Measurements from ENCODE around the gene RYR3.

The RYR3 gene

DNA sequence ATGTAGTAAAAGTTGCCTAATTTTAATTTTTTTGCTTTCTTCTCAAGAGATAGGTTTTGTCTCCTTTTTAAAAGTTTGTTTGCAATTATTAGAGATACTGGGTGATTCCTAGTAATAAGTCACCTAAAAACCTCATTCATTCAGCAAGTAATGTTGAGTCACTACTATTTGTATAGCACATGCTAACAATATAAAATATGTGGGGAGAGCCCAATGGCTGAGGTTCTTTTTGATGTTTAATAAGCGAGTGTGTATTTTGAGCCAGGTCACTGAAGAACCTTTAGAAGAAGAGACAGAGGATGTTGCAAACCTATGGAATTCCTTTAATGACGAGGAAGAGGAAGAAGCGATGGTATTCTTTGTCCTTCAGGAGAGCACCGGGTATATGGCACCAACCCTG, 533.8 kb downstream of the RYR3 start:
- no peak for DNase-seq

DNA sequence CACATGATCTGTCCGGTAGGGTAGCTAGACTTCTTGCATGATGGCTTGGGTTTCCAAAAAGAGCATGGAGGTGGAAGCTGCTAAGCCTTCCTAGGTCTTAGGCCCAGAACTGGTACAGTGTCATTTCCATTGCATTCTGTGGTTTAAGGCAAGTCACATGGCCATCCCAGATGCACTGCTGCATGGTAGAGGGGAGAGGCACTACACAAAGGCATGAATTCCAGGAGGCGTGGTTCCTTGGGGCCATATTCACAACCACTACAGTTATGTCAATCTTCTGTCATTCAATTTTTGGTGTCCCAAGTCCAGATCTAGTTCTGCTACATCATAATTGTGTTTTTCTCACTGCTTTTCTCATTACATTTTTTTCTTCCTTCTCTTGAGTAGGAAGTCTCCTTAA, 535.4 kb downstream of the RYR3 start:
- no peak for DNase-seq

DNA sequence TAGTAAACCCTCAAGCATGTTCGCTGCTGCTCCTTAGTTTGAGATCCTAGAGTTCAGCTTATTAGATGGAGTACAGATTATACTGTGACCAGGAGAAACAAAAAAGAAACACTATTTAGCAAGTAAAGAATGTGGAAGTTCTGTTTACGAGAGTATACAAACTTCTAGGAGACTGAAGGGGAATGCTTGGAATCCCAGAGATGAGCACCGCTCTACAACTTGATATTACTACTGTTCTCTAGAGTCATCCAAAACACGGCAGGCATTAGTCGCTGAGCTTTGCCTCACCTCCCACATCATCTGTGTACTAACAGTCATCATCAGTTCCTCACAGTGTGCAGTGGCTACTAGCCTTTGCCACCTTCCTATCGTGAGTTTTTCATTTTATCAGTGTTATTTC, 536.1 kb downstream of the RYR3 start:
- DNase-seq = no peak

DNA sequence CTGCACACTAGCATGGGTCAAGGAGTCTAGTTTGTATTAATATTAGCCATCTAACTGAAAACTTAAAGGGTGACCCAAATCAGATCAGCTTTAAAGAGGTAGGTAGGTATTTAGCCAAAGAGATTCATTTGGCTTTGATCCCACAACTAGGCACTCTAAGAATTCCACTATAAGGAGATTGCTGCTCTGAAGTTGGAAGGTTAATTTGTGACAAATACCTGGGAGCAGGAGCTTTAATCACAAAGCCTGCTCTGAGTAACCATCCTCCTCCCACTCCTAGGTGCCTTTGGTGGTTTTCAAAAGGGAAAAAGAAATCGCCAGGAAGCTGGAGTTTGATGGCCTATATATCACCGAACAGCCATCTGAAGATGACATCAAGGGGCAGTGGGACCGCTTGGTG, 537.2 kb downstream of the RYR3 start:
- no peak for DNase-seq

DNA sequence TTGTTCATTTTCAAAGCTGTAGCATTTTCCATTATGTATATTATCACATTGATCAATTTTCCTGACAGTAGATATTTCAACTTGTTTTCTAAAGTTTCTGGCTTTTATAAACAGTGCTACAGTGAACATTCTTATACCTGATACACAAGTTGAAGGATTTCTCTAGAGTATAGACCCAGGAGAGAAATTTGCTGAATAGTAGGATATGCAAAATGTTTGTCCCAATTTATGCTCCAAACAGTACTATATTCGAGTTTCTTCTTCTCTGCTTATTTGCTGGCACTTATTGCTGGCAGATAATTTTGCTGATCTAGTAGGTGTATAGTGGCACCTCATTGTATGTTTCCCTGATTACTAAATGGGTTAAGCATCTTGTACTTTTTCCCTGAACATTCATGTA, 540.3 kb downstream of the RYR3 start:
- DNase-seq = no peak

DNA sequence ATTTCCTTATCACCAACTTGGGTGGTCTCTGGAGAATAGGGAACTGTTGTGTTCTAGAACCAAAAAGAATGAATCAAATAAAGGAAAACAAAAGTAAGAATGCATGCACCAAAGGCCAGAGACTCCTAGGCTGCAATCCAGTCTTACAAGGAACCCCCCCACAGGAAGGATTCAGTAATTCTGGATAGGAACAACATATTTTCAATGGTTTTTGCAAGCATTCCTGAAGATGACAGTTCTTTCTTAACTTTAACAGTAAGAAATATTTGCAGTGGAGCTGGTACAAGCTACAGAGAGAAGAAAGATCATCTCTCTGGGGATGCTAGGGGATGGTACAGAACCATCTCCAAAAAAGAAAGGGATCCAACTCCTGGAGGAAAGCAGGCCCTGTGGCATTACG, 541.3 kb downstream of the RYR3 start:
- peak; percentile 36 for DNase-seq

DNA sequence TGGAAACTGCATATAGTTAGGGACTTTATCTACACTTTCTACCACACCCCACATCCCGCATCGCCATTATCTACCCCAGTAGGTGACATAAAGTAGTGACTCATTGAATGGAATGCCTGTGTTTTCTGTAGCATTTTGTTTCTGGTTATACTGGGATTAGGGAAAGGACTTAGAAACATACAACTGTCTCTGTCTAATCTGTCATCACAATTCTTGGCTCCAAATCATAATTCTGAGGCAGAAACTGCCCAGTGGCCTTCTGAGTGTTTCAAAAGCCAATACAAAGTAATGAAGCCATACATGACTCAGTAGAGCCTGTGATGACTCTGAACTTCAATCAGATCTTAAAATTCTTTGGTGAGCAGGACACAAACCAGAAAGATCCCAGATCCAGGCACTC, 541.8 kb downstream of the RYR3 start:
- peak; percentile 75 for DNase-seq

DNA sequence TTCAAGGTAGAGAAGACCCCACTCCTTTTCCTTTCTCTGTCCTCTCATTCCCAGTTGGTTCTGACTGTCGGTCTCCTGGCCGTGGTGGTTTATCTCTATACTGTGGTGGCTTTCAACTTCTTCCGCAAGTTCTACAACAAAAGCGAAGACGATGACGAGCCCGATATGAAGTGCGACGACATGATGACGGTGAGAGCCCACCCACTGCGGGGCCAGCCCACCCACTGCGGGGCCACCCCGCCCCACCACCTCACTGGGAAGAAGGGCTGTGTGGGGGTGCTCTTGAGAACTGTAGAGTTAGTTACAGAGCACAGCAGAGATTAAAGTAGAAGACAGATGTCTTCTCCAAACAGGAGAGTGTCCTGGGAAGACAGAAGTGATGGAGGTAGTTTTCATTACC, 547.0 kb downstream of the RYR3 start:
- no peak for DNase-seq

DNA sequence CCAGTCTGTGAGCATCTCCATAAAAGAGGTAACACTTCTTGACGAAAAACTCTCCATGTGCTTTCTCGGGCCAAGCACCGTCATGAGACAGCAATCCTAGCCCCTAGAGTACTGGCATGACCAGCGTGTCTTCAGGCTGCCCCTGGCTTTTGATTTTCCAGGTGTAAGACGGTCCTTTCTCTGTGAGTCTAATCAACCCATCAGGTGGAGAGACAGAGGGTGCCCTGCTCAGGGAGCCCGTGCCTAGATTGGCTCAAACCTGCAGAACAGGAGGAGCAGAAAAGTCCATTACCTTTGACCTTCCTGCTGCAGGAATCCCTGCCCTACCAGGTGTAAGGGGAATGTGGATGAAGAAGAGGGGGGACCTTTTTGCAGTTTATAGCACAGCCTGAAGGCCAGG, 548.1 kb downstream of the RYR3 start:
- DNase-seq = no peak

DNA sequence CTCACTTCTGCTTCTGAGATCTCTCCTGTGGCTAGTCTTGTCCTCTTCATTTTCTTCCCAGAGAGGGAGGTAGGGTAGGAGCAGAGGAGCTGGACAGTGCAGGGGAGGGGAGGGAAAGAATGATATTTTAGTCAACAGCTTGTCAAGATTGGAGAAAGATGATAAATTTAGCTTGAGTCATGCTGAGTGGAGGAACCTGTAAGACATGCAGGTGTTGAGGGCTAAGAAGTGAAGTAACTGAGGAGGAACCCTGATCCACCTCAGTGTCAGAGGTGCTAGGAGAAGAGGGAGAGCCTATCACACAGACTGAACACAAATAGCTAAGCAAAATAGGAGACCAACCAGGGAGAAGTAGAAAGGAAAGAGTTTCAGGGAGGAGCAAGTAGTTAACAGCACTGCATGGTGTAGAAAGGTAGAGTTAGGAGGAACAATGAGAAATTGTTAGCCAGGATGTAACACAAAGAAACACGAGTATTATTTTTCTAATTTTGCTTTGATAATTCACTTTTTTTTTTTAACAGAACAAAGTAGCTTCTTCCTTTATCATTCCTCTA, 549.3 kb downstream of the RYR3 start:
- DNase-seq = no peak

DNA sequence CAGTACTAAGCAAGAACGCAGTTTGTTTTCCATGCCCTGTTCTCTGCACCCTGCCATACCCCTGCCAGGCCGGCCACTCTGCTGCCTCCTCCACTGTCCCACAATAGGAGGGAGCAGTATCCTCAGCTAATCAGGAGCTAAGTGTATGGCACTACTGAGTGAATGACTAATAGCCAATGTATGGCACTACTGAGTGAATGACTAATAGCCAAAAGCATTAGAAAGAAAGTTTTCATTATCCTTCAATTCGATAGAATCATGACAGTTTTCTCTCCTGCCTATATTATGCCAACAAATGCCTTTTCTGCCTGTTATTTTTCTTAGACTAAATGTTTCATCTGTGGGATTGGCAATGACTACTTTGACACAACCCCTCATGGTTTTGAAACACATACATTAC, 550.0 kb downstream of the RYR3 start:
- DNase-seq = peak; percentile 68

DNA sequence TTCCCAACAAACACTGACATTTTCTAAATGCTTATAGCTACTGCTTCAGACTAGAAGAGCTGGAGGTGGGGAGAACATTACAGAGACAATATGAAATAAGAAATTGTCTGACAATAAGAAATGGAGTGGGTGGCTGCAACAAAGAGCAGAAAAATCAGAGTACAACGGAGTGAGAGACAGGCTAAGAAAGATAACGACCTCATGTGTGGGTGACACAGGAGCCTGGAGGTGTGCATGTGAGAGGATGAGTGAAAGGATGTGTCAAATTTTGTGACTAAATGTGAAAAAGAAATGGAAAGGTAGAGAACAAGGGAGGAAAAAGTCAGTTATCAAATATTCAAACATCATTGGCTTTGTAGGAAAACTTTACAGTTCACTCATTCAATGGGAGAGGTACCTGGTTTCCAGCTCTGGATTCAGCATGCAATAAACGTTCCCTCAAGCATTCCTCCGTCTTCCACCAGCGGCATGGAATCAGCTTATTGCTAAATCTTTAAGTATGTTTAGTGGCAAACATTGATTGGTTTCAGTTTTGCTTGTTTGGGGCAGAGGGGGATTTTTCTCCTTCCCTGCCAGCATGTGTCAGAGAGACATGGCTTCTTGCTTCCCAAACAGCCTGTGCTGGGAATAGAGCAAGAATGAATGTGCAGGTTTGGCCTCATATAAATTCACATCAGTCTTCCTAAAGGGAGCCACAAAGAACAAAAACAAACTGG, 553.8 kb downstream of the RYR3 start:
- DNase-seq = no peak

DNA sequence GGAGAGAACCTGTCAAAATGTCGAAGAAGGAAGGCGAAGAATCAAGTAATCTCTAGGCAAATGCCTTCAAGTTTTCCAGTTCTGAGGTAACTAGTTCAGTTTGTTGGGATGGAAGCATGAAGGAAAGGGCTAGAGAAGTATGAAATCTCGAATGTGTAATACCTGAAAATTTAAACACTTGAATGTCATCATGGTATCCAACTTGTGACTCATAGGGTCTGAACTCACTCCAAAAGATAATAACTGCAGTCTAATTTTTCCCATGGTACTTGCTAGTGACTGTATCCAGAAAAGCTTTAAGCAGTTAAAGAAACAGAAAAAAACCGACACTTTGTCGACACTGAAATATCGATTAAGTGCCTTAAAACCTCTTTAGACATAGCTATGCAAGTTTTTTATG, 554.6 kb downstream of the RYR3 start:
- DNase-seq = peak; percentile 29

DNA sequence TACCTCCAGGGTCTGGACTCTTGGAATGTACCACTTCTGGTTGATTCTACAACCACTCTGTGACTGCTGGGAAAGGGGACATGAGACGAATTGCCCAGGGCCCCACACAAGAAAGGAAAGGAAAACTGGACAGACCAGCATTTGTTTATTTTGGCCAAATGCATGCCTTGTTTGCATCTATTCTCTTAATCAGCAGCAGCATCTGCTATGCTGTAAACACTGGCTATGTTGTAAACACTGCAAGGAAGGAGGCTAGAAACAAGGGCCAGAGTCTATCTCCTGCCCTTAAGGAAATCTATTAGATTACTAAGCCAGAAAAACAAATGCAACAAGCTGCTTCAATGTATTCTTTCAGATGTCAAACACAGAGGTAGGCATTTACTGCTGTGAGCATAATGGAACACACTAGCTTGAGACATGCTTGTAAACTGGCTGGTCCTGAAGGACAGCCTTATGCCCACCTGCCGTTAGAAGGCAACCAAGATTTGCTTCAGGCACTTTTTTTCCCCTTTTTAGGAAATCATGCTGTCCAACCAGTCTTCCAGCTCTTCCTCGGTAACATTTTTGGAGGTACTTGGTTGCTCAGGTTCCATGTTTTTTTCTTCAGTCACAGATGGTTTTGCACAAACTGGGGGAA, 555.5 kb downstream of the RYR3 start:
- no peak for DNase-seq

DNA sequence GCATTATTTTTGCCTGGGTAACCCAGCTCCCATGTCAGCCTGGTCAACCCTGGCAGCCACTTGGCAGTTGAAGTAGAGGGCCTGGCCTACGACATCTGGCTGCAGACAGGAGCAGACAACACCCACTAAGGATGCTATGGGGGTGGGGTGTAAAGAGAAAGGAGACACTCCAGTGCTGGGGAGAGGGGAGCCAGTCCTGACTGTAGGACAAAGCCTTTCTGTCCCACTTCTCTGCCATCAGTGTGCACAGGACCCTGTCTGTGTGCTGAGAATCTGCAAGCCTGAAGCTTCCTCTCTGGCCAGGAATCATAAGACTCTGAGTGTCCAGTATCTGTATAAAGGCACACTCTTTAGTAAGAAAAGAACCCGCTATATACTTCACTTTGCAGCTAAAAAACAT, 561.2 kb downstream of the RYR3 start:
- DNase-seq = no peak

DNA sequence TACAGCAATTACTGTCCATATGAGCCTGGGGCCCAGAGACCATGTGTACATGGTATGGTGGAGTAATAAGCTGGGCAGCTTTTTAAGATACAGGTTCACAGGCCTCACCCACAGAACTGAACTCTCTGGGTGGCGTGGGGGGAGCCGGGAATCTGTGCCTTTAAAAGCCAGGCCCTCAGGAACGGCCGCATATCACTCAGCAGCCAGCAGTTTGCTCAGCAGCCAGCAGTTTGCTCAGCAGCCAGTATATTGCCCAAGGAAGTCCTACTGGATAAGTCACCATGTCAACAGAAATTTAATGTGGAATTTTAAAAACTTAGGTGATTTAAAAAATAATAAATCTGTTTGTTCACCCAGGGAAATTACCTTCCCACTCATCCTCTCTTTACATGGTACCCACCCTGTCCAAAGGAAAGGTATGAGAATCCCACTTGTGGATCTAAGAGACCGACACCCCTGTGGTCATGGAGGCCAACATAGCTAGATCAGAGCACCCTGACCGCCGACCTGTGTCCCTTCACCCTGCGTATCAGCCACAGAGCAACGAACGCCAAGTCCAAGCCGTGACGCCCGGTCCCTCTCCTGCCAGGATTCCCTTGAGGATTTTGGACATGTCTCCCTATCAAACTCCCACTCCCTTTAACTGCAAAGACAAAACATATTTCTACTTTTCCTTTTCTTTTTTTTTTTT, 561.8 kb downstream of the RYR3 start:
- DNase-seq = peak; percentile 17

DNA sequence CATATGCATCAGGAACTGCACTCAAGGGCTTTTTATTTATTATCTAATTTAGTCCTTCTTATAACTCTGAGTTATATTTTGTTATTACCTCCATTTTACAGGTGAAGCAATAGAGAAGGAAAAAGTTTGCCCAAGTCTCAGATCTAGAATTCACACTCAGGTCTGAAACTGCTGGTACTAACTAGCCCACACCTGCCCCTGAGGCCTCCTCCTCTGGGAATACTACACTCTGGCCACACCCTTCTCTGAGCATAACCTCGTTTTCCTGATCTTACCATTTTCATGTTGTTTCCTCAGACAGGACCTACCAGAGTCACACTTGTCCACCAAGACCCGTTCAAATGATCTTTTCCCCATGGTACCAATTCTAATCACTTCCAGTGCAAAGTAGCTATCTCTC, 563.4 kb downstream of the RYR3 start:
- DNase-seq = no peak

DNA sequence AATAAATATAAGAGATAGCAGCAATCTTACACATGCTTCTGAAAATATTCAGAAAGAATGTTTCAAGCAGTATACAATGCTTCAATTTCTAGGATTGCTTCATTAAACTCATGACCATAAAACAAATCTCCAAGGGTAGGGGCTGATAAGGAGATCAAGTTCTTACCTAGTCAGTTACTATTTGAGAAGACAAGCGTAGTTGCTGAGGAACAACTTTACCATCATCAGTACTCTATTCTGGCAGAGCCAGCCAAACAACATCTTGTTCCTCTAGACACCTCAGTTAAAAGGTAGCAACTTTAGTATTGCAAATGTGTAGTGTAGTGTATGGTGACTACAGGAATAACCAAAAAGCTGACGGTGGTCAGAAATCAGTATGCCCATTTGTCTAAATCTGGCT, 572.2 kb downstream of the RYR3 start:
- no peak for DNase-seq

DNA sequence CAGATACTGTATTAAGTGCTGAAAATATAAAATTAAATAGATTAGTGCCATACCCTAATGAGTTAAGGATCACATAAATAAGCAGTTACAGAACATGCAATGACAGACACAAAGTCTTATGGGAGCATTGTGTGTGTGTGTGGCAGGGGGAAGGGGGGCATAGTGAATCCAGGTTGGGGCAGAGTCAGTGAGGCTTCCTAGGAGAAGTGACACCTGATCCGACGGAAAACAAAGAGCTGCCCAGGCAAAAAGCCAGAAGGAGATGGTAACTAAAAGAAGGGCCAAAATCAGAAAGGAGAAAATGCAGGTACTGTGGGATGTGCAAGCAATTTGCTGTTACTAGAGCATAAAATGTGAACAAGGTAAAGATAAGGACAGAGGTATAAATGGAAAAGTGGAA, 577.4 kb downstream of the RYR3 start:
- no peak for DNase-seq

DNA sequence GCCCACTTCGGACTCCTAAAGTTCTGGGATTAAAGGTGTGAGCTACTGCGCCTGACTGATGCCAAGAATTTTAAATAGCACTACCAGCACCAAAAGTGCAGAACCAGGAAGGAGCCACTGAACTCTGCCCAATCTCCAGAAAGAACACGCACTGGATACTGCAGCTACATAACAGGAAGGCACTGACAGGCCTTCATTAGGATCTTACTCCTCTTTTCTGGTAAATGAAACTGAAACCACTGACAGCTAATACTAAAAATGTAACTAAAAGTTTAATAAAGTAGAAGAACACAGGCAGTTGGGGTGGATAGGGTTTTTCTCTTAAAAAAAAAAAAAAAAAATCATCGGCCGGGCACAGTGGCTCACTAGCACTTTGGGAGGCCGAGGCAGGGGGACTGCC, 583.4 kb downstream of the RYR3 start:
- no peak for DNase-seq

DNA sequence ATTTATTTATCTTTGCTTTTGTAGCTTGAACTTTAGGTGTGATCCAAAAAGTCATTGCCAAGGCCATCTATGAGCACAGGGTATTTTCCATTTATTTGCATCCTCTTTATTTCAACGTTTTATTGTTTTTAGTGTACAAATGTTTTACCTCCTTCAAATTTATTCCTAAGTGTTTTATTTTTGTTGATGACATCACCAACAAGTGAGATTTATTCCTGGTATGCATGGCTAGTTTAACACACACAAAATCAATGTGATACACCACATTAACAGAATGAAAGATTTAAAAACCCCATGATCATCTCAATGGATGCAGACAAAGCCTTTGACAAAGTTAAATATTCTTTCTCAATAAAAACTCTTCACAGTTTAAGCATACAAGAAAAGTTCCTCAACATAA, 591.3 kb downstream of the RYR3 start:
- DNase-seq = no peak

DNA sequence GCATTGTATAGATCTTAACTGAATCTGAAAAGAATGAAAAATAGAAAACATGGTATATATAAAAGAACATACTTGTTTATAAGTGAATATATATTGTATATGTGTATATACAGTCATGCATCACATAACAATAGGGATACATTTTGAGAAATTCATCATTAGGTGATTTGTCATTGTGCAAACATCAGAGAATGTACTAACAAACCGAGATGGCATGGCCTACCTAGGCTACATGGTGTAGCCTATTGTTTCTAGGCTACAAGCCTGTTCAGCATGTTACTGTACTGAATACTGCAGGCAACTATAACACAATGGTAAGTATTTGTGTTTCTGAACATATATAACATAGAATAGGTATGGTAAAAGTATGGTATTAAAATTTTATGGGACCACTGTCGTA, 592.9 kb downstream of the RYR3 start:
- DNase-seq = no peak

DNA sequence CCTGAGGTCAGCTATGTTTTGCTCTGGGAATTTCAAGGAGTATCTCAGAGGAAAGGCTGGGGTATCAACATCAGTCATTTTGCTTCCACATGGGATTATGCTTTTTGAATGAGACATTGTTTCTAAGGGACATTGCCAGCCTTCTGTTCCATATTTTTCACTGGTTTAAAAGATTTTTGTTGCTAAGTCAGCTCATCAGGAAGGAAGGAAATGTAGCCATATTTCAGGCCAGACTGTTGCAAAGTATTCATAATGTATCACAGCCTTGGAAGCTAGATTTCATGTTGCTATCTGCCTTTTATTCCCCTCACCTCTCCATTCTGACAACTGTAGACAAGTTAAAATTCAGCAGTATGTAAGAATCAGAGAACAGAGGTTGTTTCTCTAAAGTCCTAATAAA, 596.6 kb downstream of the RYR3 start:
- no peak for DNase-seq

DNA sequence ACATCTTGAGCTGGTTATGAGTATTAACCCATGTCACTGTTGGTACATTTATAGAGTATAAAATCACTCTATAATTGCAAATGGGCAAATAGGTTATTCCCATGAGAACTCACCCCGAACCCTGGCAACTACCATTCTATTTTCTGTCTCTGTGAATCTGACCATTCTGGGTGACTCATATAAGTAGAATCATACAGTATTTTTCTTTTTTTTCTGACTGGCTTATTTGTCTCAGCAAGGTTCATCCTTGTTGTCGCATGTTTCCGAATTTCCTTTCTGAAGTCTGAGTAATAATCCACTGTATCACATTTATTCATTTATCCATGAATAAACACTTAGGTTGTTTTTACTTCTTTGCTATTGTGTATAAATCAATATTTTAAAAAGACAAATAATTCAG, 597.6 kb downstream of the RYR3 start:
- DNase-seq = peak; percentile 35
